Natural killer cell (primary cell): ENCODE results near the gene RYR1. TPM values are rescaled to one million over a fixed set of nuclear protein-coding genes. Genes with fewer than 3 reads are reported as not detected.

ENCODE experiments used
- ATAC-seq, 3 donors: fragments of 150-1000 bp in 2 of 3; fragments of 200-7000 bp in 1 of 3; cut with Tn5 transposase; 1 replicate in 1 of 3; 2 replicates in 2 of 3; pipeline ENCODE4 v1.10.0; 2021; ENCODE audit warnings: mild to moderate bottlenecking in 2 of 3, moderate library complexity in 2 of 3
- DNase-seq, 2 donors: peaks; one replicate each; pipeline versions ENCODE4 v3.0.0 to v3.0.0-alpha.2; 2013 to 2021; ENCODE audit warnings: mixed read lengths in 1 of 2
- H3K27ac ChIP-seq: one replicate; pipeline ENCODE4 v1.5.1; 2013; ENCODE audit warnings: mild to moderate bottlenecking, low read length
- H3K27me3 ChIP-seq: one replicate; pipeline ENCODE4 v1.6.1; 2013; ENCODE audit warnings: low read length; ENCODE audit not compliant: control insufficient read depth, insufficient read depth
- H3K36me3 ChIP-seq: one replicate; pipeline ENCODE4 v1.6.1; 2013; ENCODE audit warnings: low read length; ENCODE audit not compliant: control insufficient read depth, insufficient read depth
- H3K4me1 ChIP-seq: one replicate; pipeline ENCODE4 v1.6.1; 2013; ENCODE audit warnings: low read length; ENCODE audit not compliant: control insufficient read depth, insufficient read depth
- H3K4me3 ChIP-seq: one replicate; pipeline ENCODE4 v1.5.1; 2013; ENCODE audit warnings: low read length
- H3K9me3 ChIP-seq: one replicate; pipeline ENCODE4 v1.6.1; 2013; ENCODE audit warnings: low read length; ENCODE audit not compliant: control insufficient read depth, insufficient read depth
- H3K27ac Mint-ChIP-seq, 2 donors: one replicate each; pipeline ENCODE4 v1.8.0; 2022; ENCODE audit warnings: mild to moderate bottlenecking in 2 of 2, mixed read lengths in 2 of 2, moderate library complexity in 1 of 2
- H3K27me3 Mint-ChIP-seq, 2 donors: one replicate each; pipeline ENCODE4 v1.8.0; 2022; ENCODE audit warnings: low read depth in 2 of 2, mixed read lengths in 2 of 2
- H3K36me3 Mint-ChIP-seq: one replicate; pipeline ENCODE4 v1.8.0; 2022; ENCODE audit warnings: mixed read lengths
- H3K4me1 Mint-ChIP-seq, 2 donors: one replicate each; pipeline ENCODE4 v1.8.0; 2022; ENCODE audit warnings: mixed read lengths in 2 of 2
- H3K4me3 Mint-ChIP-seq: one replicate; pipeline ENCODE4 v1.8.0; 2022; ENCODE audit warnings: mild to moderate bottlenecking, moderate library complexity, mixed read lengths
- H3K9me3 Mint-ChIP-seq, 2 donors: one replicate each; pipeline ENCODE4 v1.8.0; 2022; ENCODE audit warnings: mixed read lengths in 2 of 2
- WGBS: methylation state at CpG from one replicate; pipeline ENCODE4 v1.1.7; 2013; ENCODE audit warnings: missing lambda C conversion rate; ENCODE audit not compliant: insufficient coverage; 5-methylcytosine and 5-hydroxymethylcytosine counted together
- intact Hi-C: fragments of 100-400 bp; cut with micrococcal nuclease; formaldehyde crosslinking; loops from one replicate; pipeline ENCODE4 v1.14.2; 2022
- total RNA-seq, 4 donors: library from RNA; stranded (reverse); fragments of 120-200 nt in 1 of 4; gene quantifications; one replicate each; pipeline versions ENCODE4 v1.2.3 to v1.2.4, GENCODE V29; 2013 to 2022
- TF ChIP-seq, protein P1 (sequence below): fragments of 200-600 bp; IDR thresholded peaks from one replicate; pipeline ENCODE4 v1.8.0; 2022; ENCODE audit warnings: antibody characterized with exemption

RYR1 gene
- total RNA-seq, 3 donors from 2014 or later (not counting 1 experiment from before 2014, with no cell fraction given): 0.05 to 1.0 (median 0.65) TPM

DNA sequence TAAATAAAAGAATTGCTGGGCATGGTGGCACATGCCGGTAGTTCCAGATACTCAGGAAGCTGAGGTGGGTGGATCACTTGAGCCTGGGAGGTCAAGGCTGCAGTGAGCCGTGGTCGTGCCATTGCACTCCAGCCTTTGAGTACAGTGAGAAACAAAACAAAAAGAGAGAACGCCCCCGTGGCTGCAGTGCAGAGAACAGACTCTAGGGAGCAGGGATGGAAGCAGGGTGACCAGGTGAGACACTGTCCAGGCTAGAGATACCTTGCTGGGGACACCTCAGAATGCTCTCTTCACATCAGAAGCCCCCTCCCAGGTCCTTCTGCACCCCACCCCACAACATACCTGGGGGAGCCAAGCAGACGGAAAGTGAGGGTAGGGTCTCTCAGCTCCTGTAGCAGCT is 159.4 kb downstream of the RYR1 start:
- no peak overlapping the region for H3K27ac Mint-ChIP-seq
- TF ChIP-seq, protein P1, sequence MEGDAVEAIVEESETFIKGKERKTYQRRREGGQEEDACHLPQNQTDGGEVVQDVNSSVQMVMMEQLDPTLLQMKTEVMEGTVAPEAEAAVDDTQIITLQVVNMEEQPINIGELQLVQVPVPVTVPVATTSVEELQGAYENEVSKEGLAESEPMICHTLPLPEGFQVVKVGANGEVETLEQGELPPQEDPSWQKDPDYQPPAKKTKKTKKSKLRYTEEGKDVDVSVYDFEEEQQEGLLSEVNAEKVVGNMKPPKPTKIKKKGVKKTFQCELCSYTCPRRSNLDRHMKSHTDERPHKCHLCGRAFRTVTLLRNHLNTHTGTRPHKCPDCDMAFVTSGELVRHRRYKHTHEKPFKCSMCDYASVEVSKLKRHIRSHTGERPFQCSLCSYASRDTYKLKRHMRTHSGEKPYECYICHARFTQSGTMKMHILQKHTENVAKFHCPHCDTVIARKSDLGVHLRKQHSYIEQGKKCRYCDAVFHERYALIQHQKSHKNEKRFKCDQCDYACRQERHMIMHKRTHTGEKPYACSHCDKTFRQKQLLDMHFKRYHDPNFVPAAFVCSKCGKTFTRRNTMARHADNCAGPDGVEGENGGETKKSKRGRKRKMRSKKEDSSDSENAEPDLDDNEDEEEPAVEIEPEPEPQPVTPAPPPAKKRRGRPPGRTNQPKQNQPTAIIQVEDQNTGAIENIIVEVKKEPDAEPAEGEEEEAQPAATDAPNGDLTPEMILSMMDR: no peak
- peaks cover 0 to 1% of the 10 kb centered on the region in 2 donors for H3K4me1 Mint-ChIP-seq
- H3K4me1 ChIP-seq: no peaks in the 10 kb centered on the region
- no peaks in the 10 kb centered on the region for H3K36me3 Mint-ChIP-seq
- no peak overlapping the region for H3K27ac ChIP-seq
- H3K9me3 Mint-ChIP-seq: no peaks in the 10 kb centered on the region
- WGBS: 93% methylated on average over 6 of the region's 6 CpGs
- no peaks in the 10 kb centered on the region for H3K27me3 ChIP-seq
- H3K4me3 Mint-ChIP-seq: no peak overlapping the region
- peaks cover 47% of the 10 kb centered on the region for H3K36me3 ChIP-seq
- DNase-seq (no peak), ATAC-seq (no peak)
- intact Hi-C loops: no loop called here
- no peaks in the 10 kb centered on the region for H3K27me3 Mint-ChIP-seq
- no peak overlapping the region for H3K4me3 ChIP-seq
- no peaks in the 10 kb centered on the region for H3K9me3 ChIP-seq

DNA sequence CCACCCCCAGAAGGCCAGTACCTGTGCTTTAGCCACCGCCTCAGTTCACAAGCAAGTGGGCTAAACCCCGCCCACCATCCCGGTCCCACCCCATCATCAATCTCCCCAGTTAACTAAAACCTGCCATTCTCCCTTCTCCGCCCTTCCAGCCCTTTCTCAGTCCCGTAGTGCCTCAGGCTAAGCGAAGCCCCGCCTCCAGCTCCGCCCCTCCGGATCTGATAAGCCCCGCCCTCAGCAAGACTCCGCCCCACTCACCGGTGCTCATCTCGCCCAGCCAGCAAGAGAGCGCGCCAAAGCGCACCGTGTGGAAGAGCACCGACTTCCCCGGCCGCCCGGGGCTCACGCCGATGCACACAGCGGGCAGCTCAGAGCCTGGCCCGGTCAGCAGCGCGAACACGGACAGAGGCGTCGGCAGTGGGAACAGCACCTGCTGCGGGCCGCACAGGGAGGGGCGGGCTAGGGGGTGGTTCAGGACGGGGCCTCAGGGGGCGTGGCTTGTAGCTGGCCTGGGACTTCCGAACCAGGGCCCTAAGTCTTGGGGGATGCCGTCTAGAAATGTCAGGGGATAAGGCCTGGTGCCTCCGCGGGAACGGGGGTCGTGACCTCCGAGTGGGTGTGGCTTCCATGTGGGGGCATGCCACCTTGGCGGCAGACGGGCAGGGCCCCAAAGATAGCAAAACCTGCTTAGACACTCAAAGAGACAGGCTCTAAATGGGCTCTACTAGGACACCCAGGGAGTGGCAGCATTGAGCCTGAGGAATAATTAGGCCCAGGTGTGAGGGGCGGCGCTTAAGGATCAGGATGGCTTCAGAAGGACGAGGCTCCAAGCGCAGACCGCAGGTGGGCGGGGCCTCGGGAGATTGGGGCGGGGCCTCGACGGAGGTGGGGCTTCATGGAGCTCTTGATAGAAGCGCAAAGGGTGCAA is 162.8 kb downstream of the RYR1 start:
- ATAC-seq (no peak), DNase-seq (peak in 1 of 2 donors; percentile 31)
- H3K27ac ChIP-seq: no peak overlapping the region
- TF ChIP-seq, protein P1: no peak
- Mint-ChIP-seq H3K36me3 (no peaks in the 10 kb centered on the region), H3K4me1 (peaks cover 0 to 6% of the 10 kb centered on the region in 2 donors), H3K27ac (no peak overlapping the region), H3K9me3 (no peaks in the 10 kb centered on the region), H3K4me3 (no peak overlapping the region), H3K27me3 (no peaks in the 10 kb centered on the region)
- H3K36me3 ChIP-seq: peaks cover 45% of the 10 kb centered on the region
- H3K4me1 ChIP-seq: no peaks in the 10 kb centered on the region
- intact Hi-C loops: no loop called here
- H3K9me3 ChIP-seq: no peaks in the 10 kb centered on the region
- no peaks in the 10 kb centered on the region for H3K27me3 ChIP-seq
- WGBS: 92% methylated on average over 55 of the region's 55 CpGs
- H3K4me3 ChIP-seq: no peak overlapping the region

DNA sequence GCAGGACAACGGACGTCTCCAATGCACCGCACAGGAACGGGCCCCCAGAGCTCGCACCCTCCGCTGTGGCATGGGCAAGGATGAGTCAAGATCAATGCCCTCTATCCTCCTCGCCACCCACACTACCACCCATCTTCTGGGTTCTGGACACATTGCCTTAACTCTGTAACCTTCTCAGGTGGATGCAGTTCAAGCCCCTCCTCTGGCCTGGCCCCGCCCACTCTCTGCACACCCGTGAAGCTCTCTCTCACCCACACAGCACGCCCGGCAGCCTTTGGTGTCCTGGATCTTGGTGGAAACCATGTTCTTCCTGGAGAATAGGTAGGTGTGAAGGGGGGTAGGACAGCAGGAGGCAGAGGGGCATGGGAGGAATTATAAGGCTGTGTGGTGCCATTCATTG is 163.6 kb downstream of the RYR1 start:
- TF ChIP-seq, protein P1: no peak
- Mint-ChIP-seq H3K4me1 (peaks cover 0 to 6% of the 10 kb centered on the region in 2 donors), H3K27me3 (no peaks in the 10 kb centered on the region), H3K9me3 (no peaks in the 10 kb centered on the region), H3K36me3 (no peaks in the 10 kb centered on the region), H3K27ac (no peak overlapping the region), H3K4me3 (no peak overlapping the region)
- Histone ChIP-seq H3K4me3 (no peak overlapping the region), H3K36me3 (peaks cover 42% of the 10 kb centered on the region), H3K9me3 (no peaks in the 10 kb centered on the region), H3K27me3 (no peaks in the 10 kb centered on the region), H3K27ac (no peak overlapping the region), H3K4me1 (no peaks in the 10 kb centered on the region)
- no peak for ATAC-seq
- intact Hi-C loops: no loop called here
- WGBS: 98% methylated on average over 8 of the region's 11 CpGs
- DNase-seq: no peak
